ENCODE measurements around the gene PAX5. TPM values are rescaled to one million over a fixed set of nuclear protein-coding genes. Genes with fewer than 3 reads are reported as not detected.

PAX5 gene
- total RNA-seq, 4 donors from 2014 or later, result 0.95 to 61.9 (median 3.6) TPM; not detected in 1

- no peaks in the 10 kb centered on the region for H3K9me3 ChIP-seq
- H3K27ac ChIP-seq, result no peak overlapping the region
- H3K4me3 ChIP-seq, result no peak overlapping the region
- TF ChIP-seq POLR2A (IDR thresholded peaks at IDR 0.05), result no peak
- no peaks in the 10 kb centered on the region for H3K4me1 ChIP-seq
- H3K36me3 ChIP-seq, result no peaks in the 10 kb centered on the region
- H3K27me3 ChIP-seq, result no peaks in the 10 kb centered on the region
- DNase-seq, result no peak
Observed at GRCh38 chr9:36839131-36839885, 194.8 kb downstream of the PAX5 start.

GRCh38 chr9:36837431-36838405, 196.3 kb downstream of the PAX5 start:
- H3K27me3 ChIP-seq, result no peaks in the 10 kb centered on the region
- H3K4me3 ChIP-seq, result no peak overlapping the region
- no peak overlapping the region for H3K27ac ChIP-seq
- H3K9me3 ChIP-seq, result no peaks in the 10 kb centered on the region
- no peaks in the 10 kb centered on the region for H3K36me3 ChIP-seq
- TF ChIP-seq POLR2A (IDR thresholded peaks at IDR 0.05), result no peak
- TF ChIP-seq, protein P1, sequence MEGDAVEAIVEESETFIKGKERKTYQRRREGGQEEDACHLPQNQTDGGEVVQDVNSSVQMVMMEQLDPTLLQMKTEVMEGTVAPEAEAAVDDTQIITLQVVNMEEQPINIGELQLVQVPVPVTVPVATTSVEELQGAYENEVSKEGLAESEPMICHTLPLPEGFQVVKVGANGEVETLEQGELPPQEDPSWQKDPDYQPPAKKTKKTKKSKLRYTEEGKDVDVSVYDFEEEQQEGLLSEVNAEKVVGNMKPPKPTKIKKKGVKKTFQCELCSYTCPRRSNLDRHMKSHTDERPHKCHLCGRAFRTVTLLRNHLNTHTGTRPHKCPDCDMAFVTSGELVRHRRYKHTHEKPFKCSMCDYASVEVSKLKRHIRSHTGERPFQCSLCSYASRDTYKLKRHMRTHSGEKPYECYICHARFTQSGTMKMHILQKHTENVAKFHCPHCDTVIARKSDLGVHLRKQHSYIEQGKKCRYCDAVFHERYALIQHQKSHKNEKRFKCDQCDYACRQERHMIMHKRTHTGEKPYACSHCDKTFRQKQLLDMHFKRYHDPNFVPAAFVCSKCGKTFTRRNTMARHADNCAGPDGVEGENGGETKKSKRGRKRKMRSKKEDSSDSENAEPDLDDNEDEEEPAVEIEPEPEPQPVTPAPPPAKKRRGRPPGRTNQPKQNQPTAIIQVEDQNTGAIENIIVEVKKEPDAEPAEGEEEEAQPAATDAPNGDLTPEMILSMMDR (IDR thresholded peaks at IDR 0.05), result no peak
- no peaks in the 10 kb centered on the region for H3K4me1 ChIP-seq
- DNase-seq, result no peak

- Histone ChIP-seq H3K27me3 (no peaks in the 10 kb centered on the region), H3K4me3 (no peak overlapping the region), H3K9me3 (no peaks in the 10 kb centered on the region), H3K4me1 (no peaks in the 10 kb centered on the region), H3K27ac (no peak overlapping the region), H3K36me3 (no peaks in the 10 kb centered on the region)
- TF ChIP-seq, protein P1 (IDR thresholded peaks at IDR 0.05), result no peak
- TF ChIP-seq POLR2A (IDR thresholded peaks at IDR 0.05), result no peak
- no peak for DNase-seq
Observed at GRCh38 chr9:36836486-36836885, 197.6 kb downstream of the PAX5 start.

- Histone ChIP-seq H3K4me3 (no peak overlapping the region), H3K4me1 (no peaks in the 10 kb centered on the region), H3K9me3 (no peaks in the 10 kb centered on the region), H3K27ac (peak overlapping the region in 1 of 4 donors; percentile 53), H3K36me3 (no peaks in the 10 kb centered on the region), H3K27me3 (no peaks in the 10 kb centered on the region)
- TF ChIP-seq POLR2A (IDR thresholded peaks at IDR 0.05), result no peak
- TF ChIP-seq, protein P1 (IDR thresholded peaks at IDR 0.05), result no peak
- DNase-seq, result peak; percentile 29 to 61 (median 44)
Observed at GRCh38 chr9:36835271-36835996, 198.6 kb downstream of the PAX5 start.

GRCh38 chr9:36834736-36835135, 199.3 kb downstream of the PAX5 start:
- H3K27me3 ChIP-seq, result no peaks in the 10 kb centered on the region
- peak; percentile 30 to 45 (median 41) for DNase-seq
- no peaks in the 10 kb centered on the region for H3K36me3 ChIP-seq
- H3K9me3 ChIP-seq, result no peaks in the 10 kb centered on the region
- H3K27ac ChIP-seq, result peak overlapping the region in 1 of 4 donors; percentile 53
- no peak for TF ChIP-seq POLR2A (IDR thresholded peaks at IDR 0.05)
- TF ChIP-seq, protein P1 (IDR thresholded peaks at IDR 0.05), result no peak
- no peak overlapping the region for H3K4me3 ChIP-seq
- H3K4me1 ChIP-seq, result no peaks in the 10 kb centered on the region
